Measurements from ENCODE around the gene MICALL1. TPM values are rescaled to one million over a fixed set of nuclear protein-coding genes. Genes with fewer than 3 reads are reported as not detected.

The MICALL1 gene
- total and polyA plus RNA-seq, 10 donors, result 3.8 to 29.4 (median 18.6) TPM

GRCh38 chr22:37913233-37913721, 7.2 kb downstream of the MICALL1 start:
- Histone ChIP-seq H3K27me3 (replicated peaks in 1 of 7) (no peaks in the 10 kb centered on the region), H3K36me3 (peaks cover 0 to 84% (median 28%) of the 10 kb centered on the region in 6 donors), H3K4me3 (no peak overlapping the region), H3K4me1 (peaks cover 0 to 22% (median 3%) of the 10 kb centered on the region in 6 donors), H3K9me3 (no peaks in the 10 kb centered on the region), H3K27ac (no peak overlapping the region)
- WGBS, 5 donors, result 28 to 75% (median 71%) methylated on average over 4 to 7 of the region's 7 CpGs
- intact Hi-C loops (cut with DNase I; ENCODE audit: low total_unique reads), result no loop called here
- no peak for TF ChIP-seq POLR2A (IDR thresholded peaks at IDR 0.05)
- TF ChIP-seq POLR2AphosphoS5 (IDR thresholded peaks at IDR 0.05), result no peak
- TF ChIP-seq CTCF (IDR thresholded peaks at IDR 0.05 in 8 of 11, conservative IDR thresholded peaks at IDR 0.05 in 3 of 11), result no peak
- DNase-seq, result no peak

- Histone ChIP-seq H3K27me3 (replicated peaks in 1 of 7) (no peaks in the 10 kb centered on the region), H3K36me3 (peaks cover 0 to 93% (median 35%) of the 10 kb centered on the region in 6 donors), H3K4me3 (no peak overlapping the region), H3K4me1 (peaks cover 4 to 48% (median 19%) of the 10 kb centered on the region in 6 donors), H3K27ac (no peak overlapping the region), H3K9me3 (no peaks in the 10 kb centered on the region)
- DNase-seq, result no peak
- intact Hi-C loops (cut with DNase I; ENCODE audit: low total_unique reads), result no loop called here
- TF ChIP-seq CTCF (IDR thresholded peaks at IDR 0.05 in 8 of 11, conservative IDR thresholded peaks at IDR 0.05 in 3 of 11) (no peak), POLR2A (IDR thresholded peaks at IDR 0.05) (no peak), POLR2AphosphoS5 (IDR thresholded peaks at IDR 0.05) (no peak)
- 91 to 97% (median 94%) methylated on average over 5 of the region's 5 CpGs for WGBS, 5 donors
These were observed 10.2 kb downstream of the MICALL1 start for GRCh38 chr22:37916311-37916710.

GRCh38 chr22:37917874-37918548, 11.9 kb downstream of the MICALL1 start:
- Histone ChIP-seq H3K4me1 (peaks cover 4 to 35% (median 19%) of the 10 kb centered on the region in 6 donors), H3K9me3 (no peaks in the 10 kb centered on the region), H3K27ac (no peak overlapping the region), H3K27me3 (replicated peaks in 1 of 7) (no peaks in the 10 kb centered on the region), H3K4me3 (no peak overlapping the region), H3K36me3 (peaks cover 0 to 92% (median 43%) of the 10 kb centered on the region in 6 donors)
- intact Hi-C loops (cut with DNase I; ENCODE audit: low total_unique reads), result no loop called here
- DNase-seq, result no peak
- WGBS, 5 donors, result 59 to 80% (median 76%) methylated on average over 4 of the region's 4 CpGs
- TF ChIP-seq CTCF (IDR thresholded peaks at IDR 0.05 in 8 of 11, conservative IDR thresholded peaks at IDR 0.05 in 3 of 11) (no peak), POLR2AphosphoS5 (IDR thresholded peaks at IDR 0.05) (no peak), POLR2A (IDR thresholded peaks at IDR 0.05) (no peak)

GRCh38 chr22:37918580-37919270, 12.6 kb downstream of the MICALL1 start:
- H3K9me3 ChIP-seq, result no peaks in the 10 kb centered on the region
- intact Hi-C loops (cut with DNase I; ENCODE audit: low total_unique reads), result no loop called here
- no peaks in the 10 kb centered on the region for H3K27me3 ChIP-seq (replicated peaks in 1 of 7)
- WGBS, 5 donors, result 67 to 82% (median 79%) methylated on average over 12 to 25 of the region's 25 CpGs
- H3K27ac ChIP-seq, result peak overlapping the region in 1 of 8 donors; percentile 5
- H3K4me1 ChIP-seq, result peaks cover 4 to 30% (median 19%) of the 10 kb centered on the region in 6 donors
- TF ChIP-seq POLR2AphosphoS5 (IDR thresholded peaks at IDR 0.05) (peak in 1 of 3 donors; percentile 10), POLR2A (IDR thresholded peaks at IDR 0.05) (no peak), CTCF (IDR thresholded peaks at IDR 0.05 in 8 of 11, conservative IDR thresholded peaks at IDR 0.05 in 3 of 11) (no peak)
- DNase-seq, result no peak
- peaks cover 0 to 92% (median 41%) of the 10 kb centered on the region in 6 donors for H3K36me3 ChIP-seq
- H3K4me3 ChIP-seq, result no peak overlapping the region

All from spleen (tissue), 11 donors.